HG02759 (cell line): ENCODE data around the gene ACMSD.
"Not testable (repeated sequence)": the region's sequence is repeated elsewhere in the genome, so short reads cannot be mapped to it uniquely, and the experiment has no call there.

Source experiments
- ATAC-seq: cut with Tn5 transposase; IDR thresholded peaks from one replicate; pipeline ENCODE4 v1.9.1; 2021; ENCODE audit warnings: mild to moderate bottlenecking, moderate library complexity; ENCODE audit not compliant: unreplicated experiment

ACMSD gene

DNA sequence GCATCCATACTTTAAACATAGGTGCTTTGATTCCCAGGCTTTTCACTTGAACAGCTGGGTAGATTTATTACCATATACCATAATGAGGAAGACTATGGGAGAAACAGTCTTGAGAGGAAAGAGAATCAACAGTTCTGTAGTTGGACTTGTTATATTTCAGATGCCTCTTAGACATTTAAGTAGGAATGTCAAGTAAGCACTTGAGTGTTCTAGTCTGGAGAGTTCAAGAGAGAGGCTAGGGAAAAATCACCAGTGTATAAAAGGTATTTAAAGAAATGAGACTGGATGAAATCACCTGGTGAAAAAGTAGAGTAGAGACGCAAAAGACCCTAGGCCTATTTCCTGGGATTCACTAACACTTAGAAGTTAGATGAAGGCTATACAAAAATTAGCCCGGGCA, 66.8 kb downstream of the ACMSD start:
- ATAC-seq, result no peak

DNA sequence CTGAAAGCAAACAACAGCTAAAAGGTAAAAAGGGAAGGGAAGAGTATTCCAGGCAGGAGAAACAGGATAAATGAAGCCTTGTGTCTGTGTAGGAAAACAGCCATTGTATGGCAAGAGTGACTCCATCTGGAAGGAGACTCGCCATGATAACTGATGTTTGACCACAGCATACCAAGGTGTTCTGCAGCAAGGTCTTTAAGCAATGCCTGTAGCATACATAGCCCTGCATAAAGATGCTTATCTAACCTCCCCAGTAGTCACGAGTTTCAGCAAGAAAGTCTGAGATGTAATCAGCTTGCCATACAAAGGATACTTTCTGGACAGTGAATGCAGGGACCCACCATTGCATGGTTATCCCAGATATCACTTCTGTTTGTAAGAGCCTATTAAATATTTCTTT, 68.3 kb downstream of the ACMSD start:
- ATAC-seq, result no peak

DNA sequence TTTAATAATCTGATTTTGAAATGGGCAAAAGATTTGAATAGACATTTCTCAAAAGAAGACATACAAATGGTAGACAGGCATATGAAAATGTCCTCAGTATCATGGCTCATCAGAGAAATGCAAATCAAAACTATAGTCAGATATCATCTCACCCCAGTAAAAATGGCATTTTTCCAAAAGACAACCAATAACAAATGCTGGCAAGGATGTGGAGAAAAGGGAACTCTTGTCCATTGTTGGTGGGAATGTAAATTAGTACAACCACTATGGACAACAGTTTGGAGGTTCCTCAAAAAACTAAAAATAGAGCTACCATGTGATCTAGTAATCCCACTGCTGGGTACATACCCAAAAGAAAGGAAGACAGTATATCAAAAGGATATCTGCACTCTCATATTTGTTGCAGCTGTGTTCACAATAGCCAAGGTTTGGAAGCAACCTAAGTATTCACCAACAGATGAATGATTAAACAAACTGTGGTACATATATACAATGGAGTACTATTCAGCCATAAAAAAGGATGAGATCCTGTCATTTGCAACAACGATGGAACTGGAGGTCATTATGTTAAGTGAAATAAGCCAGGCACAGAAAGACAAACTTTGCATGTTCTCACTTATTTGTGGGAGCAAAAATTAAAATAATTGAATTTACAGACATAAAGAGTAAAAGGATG, 69.2 kb downstream of the ACMSD start:
- not testable (repeated sequence) for ATAC-seq

DNA sequence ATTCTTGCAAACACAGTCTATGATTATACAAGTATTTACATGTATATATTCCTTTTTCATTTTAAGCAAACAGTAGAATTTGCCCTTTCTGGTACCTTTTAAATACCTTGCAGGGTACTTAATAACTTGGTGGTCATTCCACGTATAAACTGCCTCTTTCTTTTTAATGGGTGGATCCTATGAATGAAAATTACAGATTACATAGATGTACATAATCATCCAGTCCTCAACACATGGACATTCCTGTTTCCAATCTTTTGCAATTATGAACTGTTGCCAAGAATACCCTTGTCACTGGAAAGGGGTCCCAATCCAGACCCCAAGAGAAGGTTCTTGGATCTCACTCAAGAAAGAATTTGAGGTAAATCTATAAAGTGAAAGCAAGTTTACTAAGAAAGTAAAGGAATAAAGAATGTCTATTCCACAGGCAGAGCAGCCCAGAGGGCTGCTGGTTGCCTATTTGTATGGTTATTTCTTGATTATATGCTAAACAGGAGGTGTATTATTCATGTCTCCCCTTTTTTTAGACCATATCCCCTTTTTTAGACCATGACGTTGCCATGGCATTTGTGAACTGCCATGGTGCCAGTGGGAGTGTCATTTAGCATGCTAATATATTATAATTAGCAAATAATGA, 72.5 kb downstream of the ACMSD start:
- no peak for ATAC-seq

DNA sequence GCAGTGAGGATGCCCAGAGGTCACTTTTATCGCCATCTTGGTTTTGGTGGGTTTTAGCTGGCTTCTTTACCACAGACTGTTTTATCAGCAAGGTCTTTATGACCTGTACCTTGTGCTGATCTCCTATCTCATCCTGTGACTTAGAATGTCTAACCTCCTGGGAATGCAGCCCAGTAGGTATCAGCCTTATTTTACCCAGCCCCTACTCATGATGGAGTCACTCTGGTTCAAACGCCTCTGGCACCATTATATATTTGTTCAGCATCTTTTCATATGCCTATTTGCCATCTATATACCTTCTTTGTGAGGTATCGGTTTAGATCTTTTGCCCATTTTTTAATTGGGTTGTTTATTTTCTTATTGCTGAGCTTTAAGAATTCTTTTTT, 73.0 kb downstream of the ACMSD start:
- no peak for ATAC-seq

DNA sequence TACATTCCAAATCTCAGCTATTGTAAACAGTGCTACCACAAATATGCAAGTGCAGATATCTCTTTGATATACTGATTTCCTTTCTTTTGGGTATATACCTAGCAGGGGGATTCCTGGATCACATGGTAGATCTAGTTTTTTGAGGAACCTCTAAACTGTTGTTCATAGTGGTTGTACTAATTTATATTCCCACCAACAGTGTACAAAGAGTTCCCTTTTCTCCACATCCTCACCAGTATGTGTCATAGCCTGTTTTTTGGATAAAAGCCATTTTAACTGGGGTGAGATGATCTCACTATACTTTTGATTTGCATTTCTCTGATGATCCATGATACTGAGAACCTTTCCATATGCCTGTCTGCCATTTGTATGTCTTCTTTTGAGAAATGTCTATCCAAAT, 73.9 kb downstream of the ACMSD start:
- ATAC-seq, result no peak

DNA sequence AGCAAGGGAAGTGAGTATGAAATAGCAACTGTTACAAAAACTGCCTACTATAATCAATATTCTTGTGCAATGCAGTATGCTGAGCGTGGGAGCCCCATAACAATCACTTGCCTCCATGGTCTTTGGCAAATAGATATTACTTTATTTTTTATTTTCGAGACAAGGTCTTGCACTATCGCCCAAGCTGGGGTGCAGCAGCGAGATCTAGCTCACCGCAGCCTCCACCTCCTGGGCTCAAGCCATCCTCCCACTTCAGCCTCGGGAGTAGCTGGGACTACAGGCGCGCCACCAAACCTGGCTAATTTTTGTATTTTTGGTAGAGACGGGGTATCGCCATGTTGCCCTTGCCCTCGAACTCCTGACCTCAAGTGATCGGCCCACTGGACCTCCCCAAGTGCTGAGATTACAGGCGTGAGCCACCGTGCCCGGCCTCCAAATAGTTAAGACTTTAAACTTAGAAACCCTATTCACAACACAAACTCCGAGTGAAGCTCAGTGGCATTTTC, 79.0 kb downstream of the ACMSD start:
- no peak for ATAC-seq

DNA sequence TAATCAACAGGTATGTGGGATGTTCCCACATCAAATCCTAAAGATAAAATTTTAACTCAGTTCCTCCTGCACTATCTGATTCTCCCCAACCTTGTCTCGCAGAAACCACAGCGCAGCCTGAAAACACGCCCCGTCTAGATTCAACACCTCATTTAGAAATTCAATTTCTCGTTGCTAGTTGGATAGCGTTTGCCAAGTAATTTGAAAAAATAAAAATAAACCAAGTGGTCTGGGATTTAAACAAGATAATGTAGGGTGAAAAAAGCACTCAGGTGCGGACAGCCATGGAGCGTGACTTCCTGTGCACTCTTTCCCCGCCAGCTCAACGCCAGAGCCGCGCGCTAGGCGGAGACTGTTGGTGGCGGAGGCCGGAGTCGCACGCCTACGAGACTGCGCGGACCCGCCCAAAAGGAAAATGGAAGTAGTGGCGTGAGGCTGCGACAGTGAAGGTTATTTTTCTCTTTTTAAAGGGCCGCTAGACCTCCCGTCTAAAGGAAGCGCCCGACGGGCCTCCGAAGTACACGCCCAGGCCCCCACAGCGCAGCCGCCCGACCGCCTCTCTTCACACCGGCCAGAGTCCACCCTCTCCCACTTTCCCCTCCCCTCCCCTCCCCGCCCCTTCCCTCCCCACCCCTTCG, 79.6 kb downstream of the ACMSD start:
- ATAC-seq, result peak; percentile 74

DNA sequence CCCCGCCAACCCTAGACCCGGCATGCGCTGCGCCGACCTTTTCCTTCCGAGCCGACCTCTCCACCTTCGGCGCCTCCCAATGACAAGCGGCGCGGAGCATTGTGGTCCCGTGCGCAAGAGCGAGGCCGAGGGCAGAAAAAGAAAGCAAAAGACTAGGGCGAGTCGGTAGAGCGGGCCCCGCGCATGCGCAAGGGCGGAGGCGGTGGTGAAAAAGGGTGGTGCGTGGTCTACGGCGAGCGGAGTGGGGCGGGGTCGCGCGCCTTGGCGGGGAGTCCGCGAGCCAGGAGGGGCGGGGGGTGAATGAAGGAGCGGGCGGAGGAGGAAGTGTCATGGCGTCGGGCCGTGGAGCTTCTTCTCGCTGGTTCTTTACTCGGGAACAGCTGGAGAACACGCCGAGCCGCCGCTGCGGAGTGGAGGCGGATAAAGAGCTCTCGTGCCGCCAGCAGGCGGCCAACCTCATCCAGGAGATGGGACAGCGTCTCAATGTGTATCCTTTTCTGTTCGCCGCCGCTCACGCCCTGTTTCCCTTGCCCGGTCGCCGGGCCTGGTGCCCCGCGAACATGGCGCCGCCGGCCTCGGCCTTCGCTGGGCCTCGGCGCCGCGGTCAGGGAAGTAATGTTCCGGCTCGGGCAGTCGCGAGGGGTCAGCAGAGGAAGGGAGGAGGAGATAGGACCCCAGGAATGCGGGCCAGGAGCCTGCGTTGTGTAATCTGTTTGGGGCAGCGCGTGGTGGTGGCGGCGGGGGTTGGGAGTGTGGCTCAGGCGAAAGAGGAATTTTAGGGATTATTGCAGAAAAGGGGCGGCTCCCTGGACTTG, 80.3 kb downstream of the ACMSD start, which contains the start of gene CCNT2:
Gene CCNT2 (plus strand): TSS at position 297 of the 815 bp plus-strand sequence. CDS start 33 bp downstream, at position 330.
- peak; percentile 83 for ATAC-seq

DNA sequence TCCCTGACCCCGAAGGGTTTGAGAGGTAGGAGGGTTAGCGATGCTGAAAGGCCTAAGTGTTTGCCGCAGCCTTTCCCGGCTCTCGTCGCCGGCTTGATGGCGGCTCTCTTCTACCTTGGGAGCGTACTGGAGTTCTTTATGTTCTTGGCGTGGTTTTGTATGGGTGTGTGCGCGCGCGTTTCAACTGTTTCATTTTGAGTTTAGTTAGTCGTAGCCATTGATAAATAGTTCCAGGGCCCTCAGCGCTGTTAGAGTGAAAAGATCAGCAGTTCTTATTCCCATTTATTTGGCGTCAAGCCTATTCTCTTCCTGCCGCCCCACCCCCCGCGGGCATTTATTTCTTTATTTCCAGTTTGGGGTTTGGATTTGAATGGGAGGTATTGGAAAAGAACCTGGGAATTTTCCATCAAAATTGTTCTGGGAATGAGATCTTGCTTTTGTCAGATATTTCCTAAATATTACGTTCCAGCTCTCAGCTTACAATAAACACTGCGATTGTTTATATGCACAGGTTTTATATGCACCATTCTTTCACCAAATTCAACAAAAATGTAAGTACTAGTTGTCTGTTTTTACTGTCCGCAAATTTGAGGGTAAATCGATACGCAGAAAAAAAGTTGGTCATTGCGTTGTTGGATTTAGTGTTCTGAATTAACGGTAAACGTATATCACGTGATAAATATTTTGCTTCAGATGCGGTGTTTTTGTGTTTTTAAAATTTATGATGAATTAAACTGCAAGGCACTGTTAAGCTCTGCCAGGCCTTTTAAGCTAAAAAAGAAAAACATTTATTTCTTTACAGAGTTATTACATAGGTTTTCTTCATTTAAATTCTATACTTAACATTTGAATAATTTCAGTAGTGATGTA, 81.2 kb downstream of the ACMSD start:
- ATAC-seq, result no peak

DNA sequence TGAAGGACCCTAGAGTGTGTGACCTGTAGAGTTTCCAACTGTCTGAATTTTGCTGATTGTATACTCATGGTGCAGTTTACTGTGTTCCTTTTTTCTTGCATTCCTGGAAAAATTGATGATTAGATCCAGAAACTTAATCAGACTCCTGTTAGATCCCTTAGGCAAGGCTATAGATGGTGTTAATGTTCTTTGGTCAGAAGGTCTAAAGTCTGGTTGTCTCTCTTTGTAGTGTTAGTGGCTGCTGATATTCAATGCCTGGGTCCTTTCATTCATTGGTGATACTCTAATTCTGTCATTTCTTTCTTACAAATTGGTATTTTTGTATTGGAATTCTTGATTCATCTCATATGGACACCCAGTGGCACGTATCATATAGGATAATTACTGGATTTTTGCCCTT, 86.5 kb downstream of the ACMSD start:
- ATAC-seq, result no peak

DNA sequence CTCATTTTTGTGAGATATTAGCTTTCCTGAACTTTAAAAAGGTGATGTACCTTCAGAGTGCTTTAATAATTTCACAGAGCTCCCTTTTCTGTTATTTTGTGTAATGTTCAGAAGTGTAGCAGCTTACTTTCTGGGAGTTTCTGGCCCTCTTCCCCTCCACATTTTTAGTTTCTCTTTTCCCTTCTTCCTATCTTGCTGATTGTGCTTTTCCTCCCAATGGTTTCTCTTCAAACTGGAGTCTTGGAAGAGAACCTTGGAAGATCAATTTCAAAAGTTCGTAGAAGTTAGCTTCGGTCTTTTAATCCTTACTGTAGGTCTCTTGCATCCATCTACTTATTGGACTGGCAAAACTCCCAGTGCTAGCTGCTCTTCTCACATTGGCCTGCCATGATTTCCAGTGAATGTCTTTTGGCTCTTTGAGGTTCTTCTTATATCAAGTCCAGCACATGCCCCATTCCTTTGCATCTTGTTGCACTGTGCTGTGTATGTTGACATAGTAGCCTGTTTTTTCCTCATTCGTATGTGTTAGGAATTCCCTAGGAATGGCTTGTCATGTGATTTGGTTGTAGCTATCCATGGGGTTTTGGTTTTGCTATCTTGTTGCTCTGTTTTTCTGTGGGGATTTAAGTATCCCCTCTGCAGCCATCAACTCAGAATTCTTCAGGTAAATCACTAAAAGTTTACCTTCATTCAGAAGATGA, 88.0 kb downstream of the ACMSD start:
- ATAC-seq, result no peak

DNA sequence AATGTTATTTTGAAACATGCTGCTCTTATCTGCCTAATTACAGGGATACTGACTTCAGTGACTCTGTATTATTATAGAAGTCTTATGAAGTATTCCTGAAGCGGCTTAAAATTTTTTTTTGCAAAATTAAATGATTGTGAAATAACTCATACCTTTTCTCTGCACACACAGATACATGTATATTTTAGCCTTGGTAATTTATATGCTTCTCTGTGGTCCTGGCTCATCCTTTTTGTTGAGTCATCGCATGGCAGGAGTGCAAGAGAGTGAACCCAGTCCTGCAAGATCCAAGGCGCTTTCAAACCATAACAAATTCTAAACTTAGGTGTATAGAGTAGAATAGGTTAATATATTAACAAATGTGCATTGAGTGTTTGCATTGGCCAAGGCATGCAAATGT, 88.8 kb downstream of the ACMSD start:
- no peak for ATAC-seq

DNA sequence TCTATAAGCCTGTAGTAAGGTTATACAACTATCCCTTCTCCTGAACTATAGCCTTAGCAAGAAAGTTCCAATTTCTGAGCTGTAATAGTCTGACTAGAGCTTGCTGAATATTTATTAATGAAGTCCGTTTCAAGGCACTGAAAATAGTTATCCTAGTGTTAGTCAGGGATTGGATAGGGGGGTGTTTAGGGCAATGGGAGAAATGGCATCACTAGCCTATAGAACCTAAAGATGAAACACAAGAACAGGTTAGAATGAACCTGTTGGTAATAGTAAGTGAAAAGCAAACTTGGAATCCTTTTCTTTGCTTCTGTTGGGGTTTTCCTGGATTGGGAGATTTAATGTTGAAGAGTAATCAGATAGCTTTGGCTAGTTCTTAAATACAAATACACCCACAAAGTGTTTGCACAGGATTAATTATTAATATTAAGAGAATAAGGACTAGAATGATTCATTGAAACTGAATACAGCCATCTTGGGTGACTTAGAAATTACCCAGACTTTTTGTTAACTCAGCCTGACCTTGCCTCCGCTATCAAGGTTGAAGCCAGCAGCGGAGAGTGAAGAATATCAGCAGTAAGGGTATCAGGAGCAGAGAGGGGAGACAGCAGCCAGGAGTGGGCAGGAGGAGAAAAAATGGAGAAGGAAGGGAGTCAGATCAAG, 94.6 kb downstream of the ACMSD start:
- ATAC-seq, result no peak

DNA sequence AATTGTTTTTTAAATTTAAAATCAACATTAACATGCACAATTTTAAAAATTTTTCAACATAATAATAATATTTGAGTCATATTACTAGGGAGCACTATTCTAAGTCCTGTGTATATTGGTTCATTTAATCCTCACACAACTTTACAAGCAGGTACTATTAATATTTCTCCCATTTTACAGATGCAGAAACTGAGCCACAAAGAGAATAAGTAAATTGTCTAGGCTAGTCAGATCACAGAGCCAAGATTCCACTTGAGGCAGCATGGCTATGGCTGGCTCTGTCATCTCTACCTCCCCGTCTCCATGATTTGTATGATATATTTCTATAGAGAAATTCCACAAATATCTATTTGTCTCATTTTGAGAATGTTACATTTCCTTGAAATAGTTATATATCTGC, 95.3 kb downstream of the ACMSD start:
- ATAC-seq, result no peak

DNA sequence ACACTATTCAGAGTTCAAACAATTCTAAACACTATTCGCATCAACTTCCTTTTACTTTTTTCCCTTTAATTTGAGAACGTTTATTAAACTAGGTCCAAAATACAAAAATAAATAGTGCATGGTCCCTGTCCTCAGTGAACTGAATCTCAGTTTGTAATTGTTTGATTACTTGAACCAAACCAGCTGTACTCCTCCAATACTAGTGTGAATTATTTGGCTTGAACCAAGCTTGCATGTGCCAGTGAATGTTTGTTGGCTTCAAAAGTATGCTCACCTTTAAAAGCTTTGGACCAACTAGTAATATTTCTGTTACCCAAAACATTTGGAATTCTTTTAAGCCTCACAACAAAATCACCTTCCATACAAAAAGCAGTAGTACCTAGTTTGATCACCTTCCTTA, 95.7 kb downstream of the ACMSD start:
- no peak for ATAC-seq

DNA sequence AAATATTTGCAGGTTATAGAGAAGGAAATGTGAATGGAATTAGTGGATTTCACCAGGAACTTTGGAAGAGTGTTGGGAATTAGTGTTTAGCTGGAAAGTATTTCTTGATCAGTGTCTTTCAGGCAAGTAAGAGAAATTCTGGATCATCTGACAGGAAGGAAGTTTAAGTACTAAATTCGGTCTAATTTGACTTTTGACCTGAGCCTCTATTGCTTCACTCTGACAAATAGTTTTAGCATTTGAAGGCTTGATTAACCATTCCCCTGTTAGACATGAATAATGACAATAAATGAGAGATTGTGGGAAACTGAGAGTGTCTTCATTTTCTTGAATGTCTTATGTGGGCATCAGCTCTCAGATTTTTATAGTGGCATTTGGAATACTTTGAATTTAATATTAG, 96.2 kb downstream of the ACMSD start:
- ATAC-seq, result no peak

DNA sequence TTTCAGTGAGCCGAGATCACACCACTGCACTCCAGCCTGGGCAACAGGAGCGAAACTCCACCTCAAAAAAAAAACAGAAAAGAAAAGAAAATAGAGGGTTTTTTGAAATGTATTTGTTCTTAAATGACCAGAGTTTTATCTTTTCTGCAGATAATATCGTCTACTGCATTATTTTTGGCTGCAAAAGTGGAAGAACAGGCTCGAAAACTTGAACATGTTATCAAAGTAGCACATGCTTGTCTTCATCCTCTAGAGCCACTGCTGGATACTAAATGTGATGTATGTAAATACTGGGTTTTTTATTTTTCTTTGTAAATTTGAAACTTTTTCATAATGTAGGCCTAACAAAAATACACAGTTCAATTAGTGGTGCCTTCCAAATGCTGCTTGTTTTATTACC, 98.3 kb downstream of the ACMSD start:
- ATAC-seq, result no peak

DNA sequence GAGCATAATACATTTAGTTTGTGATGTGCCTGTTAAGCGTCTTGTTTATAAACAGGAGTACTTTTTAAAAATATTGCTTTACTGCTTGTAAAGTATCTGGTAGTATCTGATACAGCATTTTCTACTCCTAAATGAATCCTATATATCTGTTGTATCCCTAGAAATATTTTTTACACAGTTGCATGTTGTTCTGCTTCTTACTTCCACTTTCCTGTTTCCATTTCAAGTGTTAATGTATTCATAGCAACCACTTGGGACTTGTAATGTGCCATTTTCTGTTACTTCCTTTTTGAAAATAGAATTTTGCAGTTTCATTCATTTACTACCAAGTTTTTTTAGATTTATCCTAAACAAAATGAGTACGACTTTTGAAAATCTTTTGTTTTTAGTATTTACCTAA, 105.1 kb downstream of the ACMSD start:
- peak; percentile 83 for ATAC-seq
